ENCODE measurements around the gene HECTD1.
"Not testable (repeated sequence)": the region's sequence is repeated elsewhere in the genome, so short reads cannot be mapped to it uniquely, and the experiment has no call there.

The HECTD1 gene

DNA sequence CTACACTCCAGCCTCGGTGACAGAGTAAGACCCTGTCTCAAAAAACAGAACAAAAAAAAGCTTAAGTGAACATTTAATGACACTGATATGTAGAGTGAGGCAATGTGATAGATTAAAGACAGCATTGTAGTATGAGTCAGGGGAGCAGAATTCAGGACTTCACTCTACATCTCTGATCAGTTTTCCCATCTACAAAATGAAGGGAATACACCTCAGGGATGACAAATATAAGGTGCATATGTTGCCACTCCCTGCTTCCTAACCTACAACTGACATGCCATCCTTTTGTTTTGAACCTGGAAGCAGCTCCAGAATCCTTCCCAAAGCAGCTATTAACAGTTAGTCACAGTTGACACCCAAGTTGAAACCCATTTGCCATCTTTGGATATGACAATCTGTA, 150.6 kb downstream of the HECTD1 start:
- TF ChIP-seq POLR2A (IDR thresholded peaks at IDR 0.05; ENCODE audit: extremely low read depth, insufficient read length) (no peak), MAX (IDR thresholded peaks at IDR 0.05; ENCODE audit: low read depth, low read length) (no peak), CTCF (IDR thresholded peaks at IDR 0.05; ENCODE audit: low read depth, low read length) (no peak)
- H3K4me3 ChIP-seq (ENCODE audit: low read depth, low read length): no peak overlapping the region
- DNase-seq (ENCODE audit: low read depth): no peak

DNA sequence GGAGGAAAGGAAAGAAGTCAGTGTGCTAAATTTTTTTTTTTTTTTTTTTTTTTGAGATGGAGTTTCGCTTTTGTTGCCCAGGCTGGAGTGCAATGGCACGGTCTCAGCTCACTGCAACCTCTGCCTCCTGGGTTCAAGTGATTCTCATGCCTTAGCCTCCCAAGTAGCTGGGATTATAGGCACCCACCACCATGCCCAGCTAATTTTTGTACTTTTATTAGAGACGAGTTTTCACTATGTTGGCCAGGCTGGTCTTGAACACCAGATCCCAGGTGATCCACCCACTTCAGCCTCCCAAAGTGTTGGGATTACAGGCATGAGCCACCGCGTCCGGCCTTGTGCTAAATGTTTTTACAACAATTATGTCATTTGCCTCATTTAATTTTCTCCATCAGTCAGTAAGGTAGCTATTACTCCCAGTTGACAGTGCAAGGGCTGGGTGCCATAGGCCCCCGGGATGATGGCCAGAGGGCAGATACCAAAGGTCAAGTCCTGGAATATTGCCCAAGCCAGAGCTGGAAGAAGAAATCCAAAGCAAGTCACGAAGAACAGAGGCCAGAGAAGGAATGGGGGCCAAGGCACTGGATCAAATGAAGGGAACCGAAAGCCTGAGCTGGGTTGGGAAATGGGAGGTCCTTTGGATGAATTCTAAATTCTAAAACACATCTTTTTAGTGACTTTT, 154.5 kb downstream of the HECTD1 start:
- not testable (repeated sequence) for H3K4me3 ChIP-seq (ENCODE audit: low read depth, low read length); DNase-seq (ENCODE audit: low read depth)

GRCh38 chr14:31051511-31051910, 156.1 kb downstream of the HECTD1 start:
- TF ChIP-seq MAX (IDR thresholded peaks at IDR 0.05; ENCODE audit: low read depth, low read length): no peak
- no peak for TF ChIP-seq MYC (IDR thresholded peaks at IDR 0.05; ENCODE audit: low read depth, low read length)
- TF ChIP-seq POLR2A (IDR thresholded peaks at IDR 0.05; ENCODE audit: extremely low read depth, insufficient read length): no peak
- TF ChIP-seq CTCF (IDR thresholded peaks at IDR 0.05; ENCODE audit: low read depth, low read length): no peak
- H3K4me3 ChIP-seq (ENCODE audit: low read depth, low read length): no peak overlapping the region
- no peak for DNase-seq (ENCODE audit: low read depth)

GRCh38 chr14:31051023-31051422, 156.6 kb downstream of the HECTD1 start:
- DNase-seq (ENCODE audit: low read depth): no peak
- TF ChIP-seq POLR2A (IDR thresholded peaks at IDR 0.05; ENCODE audit: extremely low read depth, insufficient read length) (no peak), MYC (IDR thresholded peaks at IDR 0.05; ENCODE audit: low read depth, low read length) (no peak), CTCF (IDR thresholded peaks at IDR 0.05; ENCODE audit: low read depth, low read length) (no peak), MAX (IDR thresholded peaks at IDR 0.05; ENCODE audit: low read depth, low read length) (no peak)
- H3K4me3 ChIP-seq (ENCODE audit: low read depth, low read length): no peak overlapping the region

All from NB4 (cell line).